Activated CD8-positive, alpha-beta memory T cell treated with anti-CD3 and anti-CD28 coated beads, Interleukin-2, amount 10 ng/mL, durations not matched to agents 7 days and 5 days (primary cell): ENCODE data around the gene MAGED2. TPM values are rescaled to one million over a fixed set of nuclear protein-coding genes. Genes with fewer than 3 reads are reported as not detected.
A peak's percentile ranks its signal among the peaks of the same experiment; 100 is the strongest.
"Not testable (repeated sequence)": the region's sequence is repeated elsewhere in the genome, so short reads cannot be mapped to it uniquely, and the experiment has no call there.

ENCODE experiments used
- ATAC-seq: fragments of 150-1000 bp; cut with Tn5 transposase; one replicate; pipeline ENCODE4 v1.10.0; 2021; ENCODE audit warnings: moderate library complexity
- CTCF ChIA-PET: fragments of 350-600 bp; sonication (Branson Sonifier 250); formaldehyde crosslinking; loops from one replicate; lab custom pipeline; 2021; ENCODE audit warnings: antibody characterized with exemption; lab: Charles Lee
- DNase-seq: peaks from one replicate; pipeline ENCODE4 v3.0.0-alpha.2; 2020
- H3K27ac Mint-ChIP-seq: one replicate; pipeline ENCODE4 v1.8.0; 2021; ENCODE audit warnings: mild to moderate bottlenecking, mixed read lengths
- H3K27me3 Mint-ChIP-seq: one replicate; pipeline ENCODE4 v1.8.0; 2021; ENCODE audit warnings: mixed read lengths
- H3K36me3 Mint-ChIP-seq: one replicate; pipeline ENCODE4 v1.8.0; 2021; ENCODE audit warnings: mild to moderate bottlenecking, mixed read lengths
- H3K4me1 Mint-ChIP-seq: one replicate; pipeline ENCODE4 v1.8.0; 2021; ENCODE audit warnings: mixed read lengths
- H3K4me3 Mint-ChIP-seq: one replicate; pipeline ENCODE4 v1.8.0; 2021; ENCODE audit warnings: mild to moderate bottlenecking, moderate library complexity, mixed read lengths
- H3K9me3 Mint-ChIP-seq: one replicate; pipeline ENCODE4 v1.8.0; 2022; ENCODE audit warnings: low read depth, mixed read lengths
- total RNA-seq, 2 experiments: library from RNA; stranded (reverse); gene quantifications; one replicate each; pipeline ENCODE4 v1.2.3, GENCODE V29; 2021

MAGED2 gene
- 10 to 100 TPM; 46.5 to 52.9 TPM for total RNA-seq

DNA sequence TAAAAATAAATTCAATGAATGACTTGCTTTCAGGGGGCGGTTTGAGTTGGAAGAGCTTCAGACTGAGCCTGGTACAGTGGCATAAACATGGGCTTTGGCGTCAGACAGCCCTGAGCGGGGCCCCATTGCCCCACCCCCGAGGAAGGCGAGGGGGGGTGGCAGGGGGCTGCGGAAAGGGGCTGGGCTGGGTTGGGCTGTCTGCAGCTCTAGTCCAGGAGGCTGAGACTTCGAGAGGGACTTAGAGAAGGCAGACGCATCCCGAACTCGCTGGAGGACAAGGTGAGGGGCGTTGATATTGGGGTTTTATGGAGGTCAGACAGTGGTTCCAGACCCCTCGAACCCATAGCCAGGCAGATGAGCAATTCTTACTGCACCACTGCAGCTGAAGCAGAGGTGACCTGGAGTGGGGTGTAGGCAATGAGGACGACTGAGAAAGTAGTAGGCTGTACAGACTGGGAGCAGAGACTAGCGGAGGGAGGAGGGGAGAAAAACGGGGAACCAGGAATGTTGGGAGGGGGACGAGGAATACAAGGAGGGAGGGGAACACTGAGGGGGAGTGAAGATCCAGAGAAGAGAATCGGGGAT lies at the start of gene MAGED2:
Gene MAGED2, plus strand, starts transcription at position 222 of the 585 bp plus-strand sequence. CDS start 1,587 bp downstream, outside the sequence.
- Mint-ChIP-seq H3K27ac (peak within 1 kb of the TSS; percentile 95), H3K4me3 (peak within 1 kb of the TSS; percentile 86), H3K9me3 (no peaks in the 10 kb centered on the region), H3K4me1 (peaks cover 17% of the 10 kb centered on the region), H3K27me3 (peaks cover 5% of the 10 kb centered on the region), H3K36me3 (peaks cover 8% of the 10 kb centered on the region)
- peak; percentile 46 for DNase-seq
- ATAC-seq: no peak
- CTCF ChIA-PET: no interaction called here

DNA sequence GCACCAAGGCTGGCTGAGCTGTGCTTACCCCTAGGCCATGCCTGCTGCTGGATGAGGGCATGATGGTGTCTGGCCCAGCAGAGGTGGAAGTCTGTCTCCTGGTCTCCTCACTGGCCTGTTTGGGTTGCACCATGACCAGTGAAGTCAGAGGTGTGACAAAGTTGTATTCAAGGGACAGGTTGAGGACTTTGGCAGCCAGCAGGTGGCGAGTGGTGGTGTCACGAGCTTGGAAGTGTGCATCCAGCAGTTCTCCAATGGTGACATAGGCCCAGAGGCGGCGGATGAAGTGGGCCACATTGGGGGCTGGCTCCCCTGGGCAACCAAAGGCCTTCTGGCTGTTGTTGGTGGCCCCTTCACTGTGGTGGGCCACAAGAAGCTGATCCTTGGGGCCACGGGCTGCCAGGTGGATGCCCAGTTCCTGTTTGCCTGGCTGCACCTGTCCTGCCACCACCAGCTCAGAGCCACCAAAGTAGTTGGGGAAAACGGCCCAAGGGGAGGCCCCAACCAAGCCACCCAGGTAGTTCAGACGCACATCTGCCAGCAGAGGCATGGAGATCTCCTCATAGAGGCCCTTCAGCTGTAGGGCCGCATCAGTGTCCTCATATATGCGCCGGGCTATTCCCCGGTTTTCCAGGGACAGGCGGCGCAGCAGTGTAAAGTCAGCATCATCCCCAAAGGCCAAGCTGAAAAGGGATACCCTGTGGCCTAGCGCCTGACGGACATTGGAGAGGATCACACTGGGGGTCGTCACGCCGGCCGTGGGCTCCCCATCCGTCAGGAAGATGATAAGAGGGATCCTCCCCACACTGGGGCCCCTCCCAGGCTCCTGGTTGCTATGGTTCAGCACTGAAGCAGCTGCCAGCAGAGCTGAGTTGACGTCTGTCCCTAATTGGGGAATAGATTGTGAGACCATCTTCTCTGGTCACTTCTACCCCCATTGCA lies 49.2 kb upstream of the MAGED2 start:
- CTCF ChIA-PET: no interaction called here
- no peak for ATAC-seq
- DNase-seq: no peak
- H3K36me3 Mint-ChIP-seq: no peaks in the 10 kb centered on the region
- H3K4me3 Mint-ChIP-seq: no peak overlapping the region
- H3K27ac Mint-ChIP-seq: no peak overlapping the region
- H3K27me3 Mint-ChIP-seq: no peaks in the 10 kb centered on the region
- no peaks in the 10 kb centered on the region for H3K4me1 Mint-ChIP-seq
- H3K9me3 Mint-ChIP-seq: no peaks in the 10 kb centered on the region

GRCh38 chrX:54774391-54775094 lies 33.0 kb upstream of the MAGED2 start:
- H3K4me1 Mint-ChIP-seq, ATAC-seq, H3K4me3 Mint-ChIP-seq, H3K27ac Mint-ChIP-seq, CTCF ChIA-PET, H3K36me3 Mint-ChIP-seq, H3K9me3 Mint-ChIP-seq, DNase-seq, H3K27me3 Mint-ChIP-seq: not testable (repeated sequence)

DNA sequence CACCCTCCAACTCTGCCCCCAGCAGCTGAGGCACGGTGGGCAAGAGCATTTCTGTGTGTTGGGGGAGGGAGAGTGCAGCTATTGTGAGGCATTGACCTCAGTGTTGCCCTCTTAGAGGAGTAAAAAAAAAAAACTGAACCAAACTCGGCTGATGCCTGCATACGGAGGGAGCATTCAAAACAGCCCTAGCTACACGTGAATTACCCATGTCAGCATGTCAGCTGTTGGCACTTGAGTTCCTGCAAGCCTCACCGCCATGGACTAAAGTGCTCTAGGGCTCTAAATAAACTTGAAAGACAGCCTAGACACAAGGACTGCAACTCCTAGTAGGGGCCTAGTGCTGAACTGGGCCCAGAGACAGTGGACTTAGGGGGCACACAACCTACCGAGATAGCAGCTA lies 31.5 kb upstream of the MAGED2 start:
- CTCF ChIA-PET: no interaction called here
- ATAC-seq: no peak
- H3K27ac Mint-ChIP-seq: no peak overlapping the region
- no peak overlapping the region for H3K4me3 Mint-ChIP-seq
- no peaks in the 10 kb centered on the region for H3K36me3 Mint-ChIP-seq
- no peaks in the 10 kb centered on the region for H3K9me3 Mint-ChIP-seq
- H3K27me3 Mint-ChIP-seq: no peaks in the 10 kb centered on the region
- DNase-seq: no peak
- peaks cover 7% of the 10 kb centered on the region for H3K4me1 Mint-ChIP-seq

- peak; percentile 40 for DNase-seq
- no peak overlapping the region for H3K27ac Mint-ChIP-seq
- ATAC-seq: peak; percentile 53
- H3K9me3 Mint-ChIP-seq: no peaks in the 10 kb centered on the region
- H3K36me3 Mint-ChIP-seq: no peaks in the 10 kb centered on the region
- H3K27me3 Mint-ChIP-seq: no peaks in the 10 kb centered on the region
- CTCF ChIA-PET: interaction anchor here (1.0 kb wide), 1 partner anchor 138 kb away, joined by 3 read pairs; no protein-coding TSS in a partner anchor
- H3K4me1 Mint-ChIP-seq: peaks cover 7% of the 10 kb centered on the region
- H3K4me3 Mint-ChIP-seq: no peak overlapping the region
Measured at GRCh38 chrX:54776987-54777672, 30.4 kb upstream of the MAGED2 start.

DNA sequence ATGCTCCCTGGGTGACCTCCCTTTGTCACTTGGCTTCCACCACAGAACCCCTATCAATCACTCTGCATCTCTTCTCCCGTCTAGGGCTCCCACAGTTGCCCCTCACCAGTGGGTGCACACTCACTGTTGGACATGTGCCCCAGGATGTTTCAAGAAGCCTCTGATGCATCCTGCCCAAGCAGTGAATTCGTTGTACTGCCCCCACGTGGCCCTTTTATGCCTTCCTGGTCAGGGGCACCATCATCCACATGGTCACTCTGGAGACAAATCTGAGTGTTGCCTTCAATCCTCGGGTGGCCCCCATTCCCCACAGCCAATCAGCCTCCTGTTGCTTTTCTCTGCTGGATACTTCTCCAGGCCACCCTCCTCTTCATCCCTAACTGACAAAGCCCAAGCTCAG lies 21.6 kb upstream of the MAGED2 start:
- Mint-ChIP-seq H3K27ac (no peak overlapping the region), H3K4me3 (no peak overlapping the region), H3K36me3 (no peaks in the 10 kb centered on the region), H3K27me3 (no peaks in the 10 kb centered on the region), H3K9me3 (no peaks in the 10 kb centered on the region), H3K4me1 (no peaks in the 10 kb centered on the region)
- DNase-seq (peak; percentile 42), ATAC-seq (no peak)
- CTCF ChIA-PET: interaction anchor here (1.0 kb wide), 1 partner anchor 146 kb away, joined by 3 read pairs; no protein-coding TSS in a partner anchor

DNA sequence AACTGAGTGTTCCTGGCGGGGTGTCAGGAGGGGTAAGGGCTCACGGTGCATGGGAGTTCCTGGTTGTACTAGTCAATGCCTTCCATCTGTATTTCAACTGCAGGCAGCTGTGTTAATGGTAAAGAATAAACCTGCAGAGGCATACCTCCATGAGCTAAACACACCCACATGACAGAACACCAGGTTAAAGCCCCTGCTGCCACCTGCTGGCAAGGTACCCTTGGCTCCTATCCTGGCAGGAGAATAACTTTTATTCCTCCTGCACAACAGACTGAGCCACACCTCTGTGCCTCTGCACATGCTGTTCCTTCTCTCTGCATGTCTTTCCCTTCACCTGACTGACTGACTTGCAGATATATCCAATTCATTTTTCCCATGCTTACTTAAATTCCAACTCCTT lies 20.6 kb upstream of the MAGED2 start:
- no peak overlapping the region for H3K4me3 Mint-ChIP-seq
- H3K27ac Mint-ChIP-seq: peak overlapping the region; percentile 47
- H3K36me3 Mint-ChIP-seq: no peaks in the 10 kb centered on the region
- DNase-seq (no peak), ATAC-seq (peak; percentile 51)
- H3K9me3 Mint-ChIP-seq: no peaks in the 10 kb centered on the region
- peaks cover 2% of the 10 kb centered on the region for H3K27me3 Mint-ChIP-seq
- CTCF ChIA-PET: no interaction called here
- H3K4me1 Mint-ChIP-seq: no peaks in the 10 kb centered on the region

DNA sequence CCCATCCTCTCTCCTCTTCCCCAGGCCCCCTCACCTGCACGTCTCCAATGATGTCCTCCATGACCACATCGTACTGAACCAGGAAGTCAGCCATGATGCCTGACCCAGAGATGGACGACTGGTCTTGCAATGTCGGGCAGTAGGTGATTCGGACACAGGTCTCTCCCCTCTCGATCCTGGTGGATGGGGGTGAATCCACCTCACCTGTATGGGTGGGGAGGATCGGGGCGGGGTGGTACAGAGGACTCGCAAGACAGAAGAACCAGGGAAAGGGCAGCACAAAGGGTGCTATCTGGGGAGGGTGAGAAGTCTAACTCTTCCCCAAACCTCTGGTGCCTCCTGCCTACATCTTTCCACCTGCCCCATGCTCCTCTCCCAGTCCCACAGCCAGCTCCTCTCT lies 19.1 kb upstream of the MAGED2 start:
- Mint-ChIP-seq H3K27ac (no peak overlapping the region), H3K27me3 (peaks cover 2% of the 10 kb centered on the region), H3K4me3 (no peak overlapping the region), H3K9me3 (no peaks in the 10 kb centered on the region), H3K4me1 (no peaks in the 10 kb centered on the region), H3K36me3 (no peaks in the 10 kb centered on the region)
- no peak for ATAC-seq
- CTCF ChIA-PET: no interaction called here
- no peak for DNase-seq

DNA sequence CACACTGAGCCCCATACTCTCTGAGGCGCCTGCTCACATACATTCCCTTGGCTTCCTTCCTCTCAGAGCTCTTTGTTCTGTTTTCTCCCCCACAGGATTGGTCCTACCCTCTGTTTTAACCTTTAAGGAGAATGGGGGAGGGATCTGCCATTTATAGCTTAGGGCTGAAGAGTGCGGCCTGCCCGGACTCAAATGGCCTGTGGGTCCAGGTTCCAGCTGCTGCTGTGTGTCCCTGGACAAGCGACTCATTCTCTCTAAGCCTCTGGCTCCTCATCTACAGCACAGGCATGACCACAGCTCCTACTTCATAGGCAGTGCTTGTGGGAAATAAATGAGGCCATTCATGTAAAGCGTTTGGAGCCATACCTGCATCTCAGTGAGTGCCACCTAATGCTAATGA lies 18.1 kb upstream of the MAGED2 start:
- H3K36me3 Mint-ChIP-seq, DNase-seq, ATAC-seq, H3K27me3 Mint-ChIP-seq, H3K4me1 Mint-ChIP-seq, H3K4me3 Mint-ChIP-seq, H3K27ac Mint-ChIP-seq, H3K9me3 Mint-ChIP-seq, CTCF ChIA-PET: not testable (repeated sequence)

DNA sequence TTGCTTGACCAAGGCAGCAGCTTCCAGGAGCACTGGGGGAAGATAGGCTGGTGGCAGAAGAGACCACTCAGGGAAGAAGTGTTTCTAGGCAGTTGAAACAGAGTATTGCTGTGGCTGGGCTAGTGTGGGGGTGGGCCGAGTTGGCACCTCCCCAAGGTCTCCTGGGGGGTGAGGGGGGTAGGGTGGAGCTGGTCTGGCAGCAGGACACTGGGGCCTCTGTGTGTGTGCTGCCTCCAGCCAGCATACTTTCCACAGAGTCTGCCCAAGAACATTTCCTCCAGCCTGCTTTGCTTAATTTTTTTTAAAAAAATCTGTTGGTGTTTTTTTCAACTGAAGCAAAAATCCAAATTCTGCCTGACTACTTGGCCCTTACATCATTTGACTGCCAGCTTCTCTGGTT lies 13.5 kb upstream of the MAGED2 start:
- Mint-ChIP-seq H3K27me3 (peaks cover 2% of the 10 kb centered on the region), H3K27ac (no peak overlapping the region), H3K9me3 (no peaks in the 10 kb centered on the region), H3K4me1 (no peaks in the 10 kb centered on the region), H3K4me3 (no peak overlapping the region), H3K36me3 (no peaks in the 10 kb centered on the region)
- ATAC-seq (no peak), DNase-seq (no peak)
- CTCF ChIA-PET: no interaction called here

GRCh38 chrX:54794795-54795194 lies 12.8 kb upstream of the MAGED2 start:
- H3K9me3 Mint-ChIP-seq: no peaks in the 10 kb centered on the region
- H3K36me3 Mint-ChIP-seq: no peaks in the 10 kb centered on the region
- H3K27me3 Mint-ChIP-seq: peaks cover 2% of the 10 kb centered on the region
- no peak for DNase-seq
- no peaks in the 10 kb centered on the region for H3K4me1 Mint-ChIP-seq
- no peak for ATAC-seq
- CTCF ChIA-PET: no interaction called here
- no peak overlapping the region for H3K27ac Mint-ChIP-seq
- H3K4me3 Mint-ChIP-seq: no peak overlapping the region

GRCh38 chrX:54798137-54798536 lies 9.4 kb upstream of the MAGED2 start, which contains the start of gene ITIH6:
Gene ITIH6, minus strand, starts transcription at chrX:54798255. Its CDS starts 45 bp downstream, at chrX:54798210.
- Mint-ChIP-seq H3K4me1 (no peaks in the 10 kb centered on the region), H3K27me3 (no peaks in the 10 kb centered on the region), H3K9me3 (no peaks in the 10 kb centered on the region), H3K36me3 (no peaks in the 10 kb centered on the region), H3K27ac (no peak within 1 kb of the TSS), H3K4me3 (no peak within 1 kb of the TSS)
- DNase-seq (no peak), ATAC-seq (no peak)
- CTCF ChIA-PET: no interaction called here

GRCh38 chrX:54799046-54799445 lies 8.5 kb upstream of the MAGED2 start:
- no peak overlapping the region for H3K4me3 Mint-ChIP-seq
- no peaks in the 10 kb centered on the region for H3K9me3 Mint-ChIP-seq
- no peaks in the 10 kb centered on the region for H3K36me3 Mint-ChIP-seq
- no peak for DNase-seq
- H3K27ac Mint-ChIP-seq: no peak overlapping the region
- ATAC-seq: no peak
- CTCF ChIA-PET: no interaction called here
- H3K27me3 Mint-ChIP-seq: no peaks in the 10 kb centered on the region
- H3K4me1 Mint-ChIP-seq: no peaks in the 10 kb centered on the region
